Measurements from ENCODE around the gene CAMK2A.
"Not testable (repeated sequence)": the region's sequence is repeated elsewhere in the genome, so short reads cannot be mapped to it uniquely, and the experiment has no call there.

CAMK2A gene

GRCh38 chr5:150253416-150254208 lies 36.0 kb downstream of the CAMK2A start:
- no peak for DNase-seq (ENCODE audit: low spot score)

- DNase-seq (ENCODE audit: low spot score) = no peak
Measured at GRCh38 chr5:150252489-150252888, 37.1 kb downstream of the CAMK2A start.

- DNase-seq (ENCODE audit: low spot score) = no peak
Measured at GRCh38 chr5:150251504-150251903, 38.1 kb downstream of the CAMK2A start.

- no peak for DNase-seq (ENCODE audit: low spot score)
Measured at GRCh38 chr5:150249744-150250143, 39.8 kb downstream of the CAMK2A start.

- no peak for DNase-seq (ENCODE audit: low spot score)
Measured at GRCh38 chr5:150248946-150249345, 40.6 kb downstream of the CAMK2A start.

GRCh38 chr5:150248493-150248892 lies 41.1 kb downstream of the CAMK2A start:
- DNase-seq (ENCODE audit: low spot score) = not testable (repeated sequence)

GRCh38 chr5:150247726-150248125 lies 41.8 kb downstream of the CAMK2A start:
- DNase-seq (ENCODE audit: low spot score) = no peak

GRCh38 chr5:150246835-150247234 lies 42.7 kb downstream of the CAMK2A start:
- DNase-seq (ENCODE audit: low spot score) = no peak

- no peak for DNase-seq (ENCODE audit: low spot score)
Measured at GRCh38 chr5:150246429-150246828, 43.1 kb downstream of the CAMK2A start.

- DNase-seq (ENCODE audit: low spot score) = no peak
Measured at GRCh38 chr5:150245808-150246207, 43.8 kb downstream of the CAMK2A start.

- no peak for DNase-seq (ENCODE audit: low spot score)
Measured at GRCh38 chr5:150245111-150245789, 44.3 kb downstream of the CAMK2A start.

- no peak for DNase-seq (ENCODE audit: low spot score)
Measured at GRCh38 chr5:150244209-150244608, 45.4 kb downstream of the CAMK2A start.

- no peak for DNase-seq (ENCODE audit: low spot score)
Measured at GRCh38 chr5:150243590-150243989, 46.0 kb downstream of the CAMK2A start.

GRCh38 chr5:150242251-150242894 lies 47.2 kb downstream of the CAMK2A start:
- no peak for DNase-seq (ENCODE audit: low spot score)

- no peak for DNase-seq (ENCODE audit: low spot score)
Measured at GRCh38 chr5:150241298-150242160, 48.0 kb downstream of the CAMK2A start.

- DNase-seq (ENCODE audit: low spot score) = no peak
Measured at GRCh38 chr5:150239794-150240122, 49.8 kb downstream of the CAMK2A start.

GRCh38 chr5:150239099-150239793 lies 50.3 kb downstream of the CAMK2A start:
- DNase-seq (ENCODE audit: low spot score) = no peak

GRCh38 chr5:150238646-150239045 lies 50.9 kb downstream of the CAMK2A start:
- no peak for DNase-seq (ENCODE audit: low spot score)

- DNase-seq (ENCODE audit: low spot score) = no peak
Measured at GRCh38 chr5:150236981-150237754, 52.4 kb downstream of the CAMK2A start.

GRCh38 chr5:150236313-150236712 lies 53.3 kb downstream of the CAMK2A start:
- DNase-seq (ENCODE audit: low spot score) = no peak

- no peak for DNase-seq (ENCODE audit: low spot score)
Measured at GRCh38 chr5:150235500-150235854, 54.1 kb downstream of the CAMK2A start.

Measured in pons (tissue), 1 donor.